Keratinocyte (primary cell): ENCODE measurements around the gene DLX6. TPM values are rescaled to one million over a fixed set of nuclear protein-coding genes. Genes with fewer than 3 reads are reported as not detected.

Source experiments
- DNase-seq: peaks from one replicate; pipeline ENCODE4 v3.0.0-alpha.2; 2011; ENCODE audit warnings: low read depth, missing footprints, low spot score
- FAIRE-seq: peaks from 2 replicates; lab custom pipeline; 2011; peaks lifted over from hg19 to GRCh38; lab: Jason Lieb, UNC
- H2AFZ ChIP-seq: 2 replicates; pipeline ENCODE4 v1.6.0; 2012; ENCODE audit warnings: low read length, control low read depth, inconsistent platforms; ENCODE audit not compliant: control insufficient read depth
- H3K27ac ChIP-seq: 2 replicates; pipeline ENCODE4 v1.5.1; 2011; ENCODE audit warnings: low read length; ENCODE audit not compliant: control insufficient read depth, insufficient read depth
- H3K27me3 ChIP-seq: 3 replicates; pipeline ENCODE4 v1.6.0; 2011; ENCODE audit warnings: low read length; ENCODE audit not compliant: control insufficient read depth, insufficient read depth; ENCODE audit errors: extremely low read depth
- H3K36me3 ChIP-seq, 2 experiments: 2 replicates in 1 of 2; 3 replicates in 1 of 2; pipeline ENCODE4 v1.5.1; 2011; ENCODE audit warnings: low read length in 2 of 2, mild to moderate bottlenecking in 1 of 2; ENCODE audit not compliant: control insufficient read depth in 2 of 2, insufficient read depth in 2 of 2; ENCODE audit errors: extremely low read depth in 1 of 2
- H3K4me1 ChIP-seq: 3 replicates; pipeline ENCODE4 v1.5.1; 2011; ENCODE audit warnings: low read length; ENCODE audit not compliant: control insufficient read depth, insufficient read depth; ENCODE audit errors: extremely low read depth
- H3K4me2 ChIP-seq: 3 replicates; pipeline ENCODE4 v1.6.0; 2011; ENCODE audit warnings: low read depth, low read length; ENCODE audit not compliant: control insufficient read depth, insufficient read depth; ENCODE audit errors: extremely low read depth
- H3K4me3 ChIP-seq, 3 experiments: fragments of 200-600 bp in 1 of 3; sonication (generic) in 1 of 3; 2 replicates in 2 of 3; 3 replicates in 1 of 3; pipeline ENCODE4 v1.5.1; 2011 to 2016; ENCODE audit warnings: low read length in 3 of 3, mild to moderate bottlenecking in 3 of 3, control low read depth in 2 of 3, inconsistent platforms in 1 of 3, low read depth in 1 of 3, mixed read lengths in 1 of 3, mixed run types in 1 of 3, moderate library complexity in 1 of 3; ENCODE audit not compliant: control insufficient read depth in 2 of 3, insufficient read depth in 2 of 3; ENCODE audit errors: extremely low read depth in 1 of 3
- H3K79me2 ChIP-seq: 2 replicates; pipeline ENCODE4 v1.6.0; 2012; ENCODE audit warnings: low read length; ENCODE audit not compliant: control insufficient read depth, insufficient read depth
- H3K9ac ChIP-seq: 3 replicates; pipeline ENCODE4 v1.6.0; 2011; ENCODE audit warnings: low read length; ENCODE audit not compliant: control insufficient read depth, insufficient read depth; ENCODE audit errors: extremely low read depth
- H3K9me1 ChIP-seq: 3 replicates; pipeline ENCODE4 v1.6.0; 2011; ENCODE audit warnings: low read length; ENCODE audit not compliant: control insufficient read depth, insufficient read depth; ENCODE audit errors: extremely low read depth
- H3K9me3 ChIP-seq: 2 replicates; pipeline ENCODE4 v1.5.1; 2012; ENCODE audit warnings: low read depth, low read length; ENCODE audit not compliant: control insufficient read depth
- H4K20me1 ChIP-seq: 3 replicates; pipeline ENCODE4 v1.6.0; 2011; ENCODE audit warnings: low read length; ENCODE audit not compliant: control insufficient read depth, insufficient read depth; ENCODE audit errors: extremely low read depth
- EZH2 ChIP-seq: IDR thresholded peaks from one replicate; pipeline ENCODE4 v1.6.1; 2012; ENCODE audit warnings: inconsistent platforms, mild to moderate bottlenecking, low read length, moderate library complexity
- dilution Hi-C: fragments of 300-500 bp; cut with MboI; formaldehyde crosslinking; loops from one replicate; pipeline ENCODE4 v1.7.0; 2020; ENCODE audit warnings: low sequenced_read_pairs; ENCODE audit not compliant: extremely low pct_ligation_motif_present
- polyA plus RNA-seq, 5 experiments: library from polyadenylated mRNA; depleted of rRNA in 3 of 5; stranded (reverse) in 3 of 5; stranded (forward) in 1 of 5; unstranded in 1 of 5; fragments of >200 nt; gene quantifications; 1 replicate in 1 of 5; 2 replicates in 3 of 5; 3 replicates in 1 of 5; pipeline versions ENCODE4 v1.2.1 to v1.2.3, GENCODE V29; 2011 to 2012; ENCODE audit warnings: missing spikeins in 2 of 5, low read depth in 1 of 5, low replicate concordance in 1 of 5
- small RNA-seq, 3 experiments: library from RNA; depleted of rRNA; stranded (forward); fragments of <200 nt; gene quantifications; one replicate each; pipeline ENCODE3, GENCODE V24; 2012; ENCODE audit warnings: low read depth in 3 of 3, low replicate concordance in 1 of 3; ENCODE audit not compliant: insufficient read length in 3 of 3
- TF ChIP-seq, protein P1 (sequence below), 3 experiments: IDR thresholded peaks in 1 of 3; conservative IDR thresholded peaks in 1 of 3; optimal IDR thresholded peaks in 1 of 3; 2 replicates in 2 of 3; 3 replicates in 1 of 3; pipeline versions ENCODE3 to v1.5.1; 2011; ENCODE audit warnings: low read length in 3 of 3, mild to moderate bottlenecking in 3 of 3, moderate library complexity in 2 of 3, control low read depth in 1 of 3, inconsistent platforms in 1 of 3; ENCODE audit not compliant: insufficient read depth in 2 of 3; ENCODE audit errors: extremely low read depth in 1 of 3

DLX6 gene
- polyA plus RNA-seq, 1 donor (not counting 4 experiments of a cell fraction or from before 2014, with no cell fraction given), result 0.05 TPM

DNA sequence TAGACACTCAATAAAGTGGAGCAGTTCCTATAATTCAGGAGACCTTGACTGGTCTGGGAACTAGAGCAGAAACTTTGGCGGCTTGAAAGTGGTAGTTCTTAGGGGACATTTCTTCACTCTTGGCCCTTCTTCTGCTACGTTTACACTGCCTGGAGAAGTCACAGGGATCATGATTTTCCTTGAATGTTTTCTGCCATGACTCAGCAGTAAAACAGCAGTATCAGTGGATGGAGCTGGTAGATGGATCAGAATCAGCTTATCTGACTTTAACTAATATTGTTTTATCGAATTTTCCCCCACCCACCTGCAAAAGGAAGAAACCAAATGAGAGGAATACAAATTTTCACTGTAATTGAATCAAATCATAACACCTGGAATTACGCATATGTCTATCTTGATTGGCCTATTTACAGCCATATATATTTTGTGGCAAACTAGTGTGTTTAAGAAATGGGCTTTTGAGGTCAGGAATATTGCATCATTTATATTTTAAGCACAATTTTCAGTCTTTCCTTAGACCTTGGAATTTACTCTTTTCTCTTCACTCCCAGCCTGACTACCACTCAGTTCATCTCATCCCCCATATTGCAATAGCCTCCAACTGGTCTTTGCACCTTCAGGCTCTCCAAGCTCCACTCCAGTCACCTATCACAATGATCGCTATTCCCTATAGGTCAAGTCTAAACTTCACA, 34.2 kb downstream of the DLX6 start:
- Histone ChIP-seq H3K27me3 (peaks cover 5% of the 10 kb centered on the region), H3K9me3 (no peaks in the 10 kb centered on the region), H3K4me3 (no peak overlapping the region), H3K27ac (no peak overlapping the region), H3K9ac (no peak overlapping the region), H3K4me1 (peaks cover 3% of the 10 kb centered on the region), H2AFZ (no peak overlapping the region), H3K79me2 (no peaks in the 10 kb centered on the region), H3K36me3 (no peaks in the 10 kb centered on the region), H4K20me1 (no peaks in the 10 kb centered on the region), H3K9me1 (no peaks in the 10 kb centered on the region), H3K4me2 (no peak overlapping the region)
- dilution Hi-C loops, result loop anchor here (25.0 kb wide), 1 partner anchor 1127 kb away; no protein-coding TSS in a partner anchor
- FAIRE-seq (no peak), DNase-seq (no peak)
- TF ChIP-seq, protein P1, sequence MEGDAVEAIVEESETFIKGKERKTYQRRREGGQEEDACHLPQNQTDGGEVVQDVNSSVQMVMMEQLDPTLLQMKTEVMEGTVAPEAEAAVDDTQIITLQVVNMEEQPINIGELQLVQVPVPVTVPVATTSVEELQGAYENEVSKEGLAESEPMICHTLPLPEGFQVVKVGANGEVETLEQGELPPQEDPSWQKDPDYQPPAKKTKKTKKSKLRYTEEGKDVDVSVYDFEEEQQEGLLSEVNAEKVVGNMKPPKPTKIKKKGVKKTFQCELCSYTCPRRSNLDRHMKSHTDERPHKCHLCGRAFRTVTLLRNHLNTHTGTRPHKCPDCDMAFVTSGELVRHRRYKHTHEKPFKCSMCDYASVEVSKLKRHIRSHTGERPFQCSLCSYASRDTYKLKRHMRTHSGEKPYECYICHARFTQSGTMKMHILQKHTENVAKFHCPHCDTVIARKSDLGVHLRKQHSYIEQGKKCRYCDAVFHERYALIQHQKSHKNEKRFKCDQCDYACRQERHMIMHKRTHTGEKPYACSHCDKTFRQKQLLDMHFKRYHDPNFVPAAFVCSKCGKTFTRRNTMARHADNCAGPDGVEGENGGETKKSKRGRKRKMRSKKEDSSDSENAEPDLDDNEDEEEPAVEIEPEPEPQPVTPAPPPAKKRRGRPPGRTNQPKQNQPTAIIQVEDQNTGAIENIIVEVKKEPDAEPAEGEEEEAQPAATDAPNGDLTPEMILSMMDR (optimal IDR thresholded peaks at IDR 0.05 in 1 of 3, IDR thresholded peaks at IDR 0.05 in 1 of 3, conservative IDR thresholded peaks at IDR 0.05 in 1 of 3; ENCODE audit: extremely low read depth in 1 of 3, insufficient read depth in 2 of 3, low read length in 3 of 3), result no peak
- no peak for TF ChIP-seq EZH2

DNA sequence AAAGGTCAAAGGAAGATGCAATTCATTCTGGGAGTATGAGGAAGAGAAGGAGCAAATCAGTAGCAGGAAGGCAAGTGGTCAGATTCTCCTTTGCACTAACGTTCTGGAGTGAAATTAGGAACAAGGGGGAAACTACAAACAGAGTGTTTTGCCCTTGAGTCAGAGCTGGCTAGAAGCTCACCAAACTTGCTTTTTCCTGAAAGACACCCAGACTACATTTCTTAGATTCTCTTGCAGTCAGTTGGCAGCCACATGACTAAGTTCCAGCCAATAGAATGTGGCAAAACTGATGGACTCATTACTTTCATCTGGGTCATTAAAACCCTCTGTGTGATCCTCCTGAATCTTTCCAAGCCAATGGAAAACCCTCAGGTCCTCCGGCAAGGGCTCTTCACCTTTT, 37.9 kb downstream of the DLX6 start:
- peaks cover 5% of the 10 kb centered on the region for H3K27me3 ChIP-seq
- no peak overlapping the region for H3K9ac ChIP-seq
- no peak for TF ChIP-seq EZH2
- H3K9me3 ChIP-seq, result no peaks in the 10 kb centered on the region
- H3K4me2 ChIP-seq, result no peak overlapping the region
- H3K27ac ChIP-seq, result no peak overlapping the region
- FAIRE-seq (peak; percentile 55), DNase-seq (no peak)
- H3K79me2 ChIP-seq, result no peaks in the 10 kb centered on the region
- H3K36me3 ChIP-seq, result no peaks in the 10 kb centered on the region
- no peak overlapping the region for H2AFZ ChIP-seq
- peaks cover 3% of the 10 kb centered on the region for H3K4me1 ChIP-seq
- no peaks in the 10 kb centered on the region for H3K9me1 ChIP-seq
- H3K4me3 ChIP-seq, result no peak overlapping the region
- no peaks in the 10 kb centered on the region for H4K20me1 ChIP-seq
- dilution Hi-C loops, result loop anchor here (25.0 kb wide), 1 partner anchor 1131 kb away; no protein-coding TSS in a partner anchor

Small RNA genes within 50 kb of the gene (small RNA-seq; reads per million reads assigned to genes)
- gene RF01778 (0 reads per million in 3 experiments), gene RF01887 (0 reads per million in 3 experiments), gene RF01888 (0 reads per million in 3 experiments)

Other genes starting within 250 kb of the DLX6 start
- 0.67 to 2.3 TPM (median 0.83 TPM) in 3 replicates for gene DLX5, start 19.3 kb downstream of the DLX6 start, polyA plus RNA-seq
- gene SDHAF3, start 112.1 kb downstream of the DLX6 start, polyA plus RNA-seq, result 16.9 to 32.8 TPM (median 18.4 TPM) in 3 replicates